T47D (cell line): ENCODE measurements around the gene AFF3.

Experiments used
- DNase-seq, 2 experiments: peaks; one replicate each; pipeline versions ENCODE4 v3.0.0 to v3.0.0-alpha.2; 2011 to 2012; ENCODE audit warnings: low read depth in 1 of 2, low spot score in 1 of 2
- JUND ChIP-seq: IDR thresholded peaks from 2 replicates; pipeline ENCODE4 v1.6.1; 2012; ENCODE audit warnings: low read depth
- in situ Hi-C: cut with HindIII; loops from 2 replicates; pipeline ENCODE4 v1.10.0; 2016; ENCODE audit warnings: low sequenced_read_pairs, low pct_unique_long_range_greater_than_20kb

AFF3 gene

GRCh38 chr2:99648178-99648844 is 494.1 kb downstream of the AFF3 start:
- peak in 1 of 2 experiments; percentile 35 for DNase-seq
- in situ Hi-C loops, result no loop called here
- no peak for TF ChIP-seq JUND

- in situ Hi-C loops, result no loop called here
- TF ChIP-seq JUND, result no peak
- DNase-seq, result no peak
Observed at GRCh38 chr2:99645960-99646359, 496.4 kb downstream of the AFF3 start.

DNA sequence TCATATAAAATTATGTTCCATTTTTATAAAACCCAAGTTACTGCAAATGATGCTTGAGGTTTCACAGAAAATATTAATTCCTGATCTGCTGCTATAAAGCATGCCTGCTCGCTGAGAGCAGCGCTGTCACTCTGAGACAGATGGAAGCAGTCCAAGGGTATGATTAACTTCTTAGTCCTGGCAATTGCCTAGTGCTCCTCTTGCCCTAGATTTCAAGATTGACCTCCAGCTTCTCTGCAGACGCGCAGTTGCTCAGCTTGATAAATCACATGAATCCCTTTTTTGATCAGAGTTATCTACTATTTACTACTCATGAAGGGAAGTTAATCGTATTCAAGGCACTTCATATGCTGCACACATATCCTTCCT is 498.0 kb downstream of the AFF3 start:
- DNase-seq, result no peak
- no peak for TF ChIP-seq JUND

GRCh38 chr2:99643787-99644418 is 498.5 kb downstream of the AFF3 start:
- DNase-seq, result no peak
- in situ Hi-C loops, result no loop called here
- no peak for TF ChIP-seq JUND

More for the DNA sequence above, 498.0 kb downstream of the AFF3 start:
- in situ Hi-C loops, result no loop called here

GRCh38 chr2:99641999-99642398 is 500.4 kb downstream of the AFF3 start:
- in situ Hi-C loops, result no loop called here
- no peak for DNase-seq
- TF ChIP-seq JUND, result no peak

- no peak for TF ChIP-seq JUND
- no peak for DNase-seq
- in situ Hi-C loops, result no loop called here
Observed at GRCh38 chr2:99640635-99641151, 501.7 kb downstream of the AFF3 start.

DNA sequence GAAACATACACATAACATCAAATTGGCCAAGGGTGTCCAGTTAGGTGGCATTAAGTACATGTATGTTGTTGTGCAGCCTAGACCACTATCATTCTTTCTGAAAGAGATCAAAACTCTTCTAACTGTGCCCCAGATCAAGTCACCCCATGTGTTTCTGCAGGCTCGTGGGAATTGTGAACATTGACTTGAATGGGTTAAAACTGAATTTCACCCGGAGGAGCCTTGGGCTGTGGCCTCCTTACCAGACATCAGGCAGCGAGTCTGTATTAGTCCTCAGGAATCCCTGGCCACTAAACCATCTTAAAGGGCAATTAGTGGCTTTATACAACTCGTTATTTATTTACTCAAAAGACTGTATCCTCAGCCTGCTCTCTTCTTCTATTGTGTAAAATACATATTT is 503.6 kb downstream of the AFF3 start:
- no peak for TF ChIP-seq JUND
- DNase-seq, result peak in 1 of 2 experiments; percentile 59
- in situ Hi-C loops, result no loop called here

DNA sequence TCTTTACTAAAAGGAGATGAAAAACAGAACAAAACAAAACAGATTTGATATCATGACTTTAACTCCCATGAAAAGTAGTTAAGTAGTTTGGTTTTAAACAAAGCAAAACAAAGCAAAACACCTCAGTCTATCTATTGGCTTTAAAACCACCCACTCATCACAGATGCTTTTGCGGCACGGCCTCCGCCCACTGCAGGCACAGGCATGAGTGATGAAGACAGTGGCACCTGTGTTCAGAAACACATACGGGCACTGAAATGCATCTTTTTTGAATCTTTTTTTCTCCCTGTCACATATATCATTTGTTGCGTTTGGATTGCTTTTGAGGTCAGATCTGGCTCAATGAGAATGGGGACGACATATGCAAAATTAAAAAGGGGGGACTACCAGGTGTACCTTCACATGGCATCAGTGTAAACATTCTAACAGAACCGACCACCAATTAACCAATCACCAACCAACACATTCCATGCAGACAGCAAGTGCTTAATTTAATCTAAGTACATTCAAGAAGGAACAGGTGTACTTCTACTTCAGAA is 505.2 kb downstream of the AFF3 start:
- DNase-seq, result no peak
- in situ Hi-C loops, result no loop called here
- TF ChIP-seq JUND, result no peak

GRCh38 chr2:99636144-99637034 is 506.0 kb downstream of the AFF3 start:
- in situ Hi-C loops, result no loop called here
- TF ChIP-seq JUND, result peak; percentile 89; the same call in 1 of the 2 replicates
- DNase-seq, result peak in 1 of 2 experiments; percentile 98

DNA sequence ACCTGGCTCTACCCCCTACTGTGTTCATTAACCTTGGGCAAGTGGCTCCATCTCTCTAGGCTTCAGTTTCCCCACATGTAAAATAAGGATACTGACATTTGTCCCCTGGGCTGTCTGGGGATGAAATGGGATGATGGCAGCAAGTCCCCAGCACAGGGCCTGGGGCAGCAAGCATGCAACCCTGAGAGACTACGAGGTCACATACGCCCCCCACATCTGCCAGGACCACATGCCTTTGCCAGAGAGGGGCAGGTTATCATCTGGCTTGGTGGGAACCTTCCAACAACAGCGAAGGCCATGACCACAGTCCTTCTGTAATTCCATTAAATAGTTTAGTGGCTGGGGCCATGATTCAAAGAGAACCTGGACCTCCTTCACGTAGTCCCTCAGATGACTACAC is 506.7 kb downstream of the AFF3 start:
- in situ Hi-C loops, result no loop called here
- TF ChIP-seq JUND, result no peak
- DNase-seq, result no peak

GRCh38 chr2:99634234-99634633 is 508.2 kb downstream of the AFF3 start:
- TF ChIP-seq JUND, result no peak
- no peak for DNase-seq
- in situ Hi-C loops, result no loop called here

DNA sequence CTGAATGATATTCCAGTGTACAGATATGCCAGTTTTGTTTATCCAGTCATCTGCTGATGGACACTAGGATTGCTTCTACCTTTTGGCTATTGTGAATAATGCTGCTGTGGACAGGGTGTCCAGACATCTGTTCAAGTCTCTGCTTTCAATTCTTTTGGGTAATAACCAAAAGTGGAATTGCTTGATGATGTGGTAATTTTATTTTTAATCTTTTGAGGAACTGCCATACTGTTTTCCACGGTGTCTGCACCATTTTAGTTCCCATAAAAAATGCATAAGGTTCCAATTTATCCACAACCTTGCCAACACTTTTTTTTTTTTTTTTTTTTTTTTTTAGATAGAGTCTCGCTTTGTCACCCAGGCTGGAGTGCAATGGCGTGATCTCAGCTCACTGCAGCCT is 510.7 kb downstream of the AFF3 start:
- no peak for TF ChIP-seq JUND
- DNase-seq, result no peak
- in situ Hi-C loops, result no loop called here
